Measurements from ENCODE around the gene RIMKLB. TPM values are rescaled to one million over a fixed set of nuclear protein-coding genes. Genes with fewer than 3 reads are reported as not detected.

Gene RIMKLB
- total RNA-seq, 4 donors from 2014 or later: 11.8 to 29.6 (median 14.4) TPM

GRCh38 chr12:8661751-8662150 is 36.0 kb upstream of the RIMKLB start:
- H3K4me1 ChIP-seq: peaks cover 2% of the 10 kb centered on the region
- H3K27ac ChIP-seq: peak overlapping the region; percentile 75
- no peaks in the 10 kb centered on the region for H3K36me3 ChIP-seq
- no peak for DNase-seq (ENCODE audit: low spot score in 2 of 2)
- H3K9me3 ChIP-seq: no peaks in the 10 kb centered on the region
- peak overlapping the region; percentile 36 for H3K4me3 ChIP-seq
- TF ChIP-seq, protein P1, sequence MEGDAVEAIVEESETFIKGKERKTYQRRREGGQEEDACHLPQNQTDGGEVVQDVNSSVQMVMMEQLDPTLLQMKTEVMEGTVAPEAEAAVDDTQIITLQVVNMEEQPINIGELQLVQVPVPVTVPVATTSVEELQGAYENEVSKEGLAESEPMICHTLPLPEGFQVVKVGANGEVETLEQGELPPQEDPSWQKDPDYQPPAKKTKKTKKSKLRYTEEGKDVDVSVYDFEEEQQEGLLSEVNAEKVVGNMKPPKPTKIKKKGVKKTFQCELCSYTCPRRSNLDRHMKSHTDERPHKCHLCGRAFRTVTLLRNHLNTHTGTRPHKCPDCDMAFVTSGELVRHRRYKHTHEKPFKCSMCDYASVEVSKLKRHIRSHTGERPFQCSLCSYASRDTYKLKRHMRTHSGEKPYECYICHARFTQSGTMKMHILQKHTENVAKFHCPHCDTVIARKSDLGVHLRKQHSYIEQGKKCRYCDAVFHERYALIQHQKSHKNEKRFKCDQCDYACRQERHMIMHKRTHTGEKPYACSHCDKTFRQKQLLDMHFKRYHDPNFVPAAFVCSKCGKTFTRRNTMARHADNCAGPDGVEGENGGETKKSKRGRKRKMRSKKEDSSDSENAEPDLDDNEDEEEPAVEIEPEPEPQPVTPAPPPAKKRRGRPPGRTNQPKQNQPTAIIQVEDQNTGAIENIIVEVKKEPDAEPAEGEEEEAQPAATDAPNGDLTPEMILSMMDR (IDR thresholded peaks at IDR 0.05): no peak
- no peak for TF ChIP-seq POLR2A (IDR thresholded peaks at IDR 0.05)
- TF ChIP-seq EP300 (IDR thresholded peaks at IDR 0.05): no peak
- no peak for TF ChIP-seq POLR2AphosphoS5 (IDR thresholded peaks at IDR 0.05)
- no peaks in the 10 kb centered on the region for H3K27me3 ChIP-seq
- 59% methylated on average over 3 of the region's 3 CpGs for WGBS

DNA sequence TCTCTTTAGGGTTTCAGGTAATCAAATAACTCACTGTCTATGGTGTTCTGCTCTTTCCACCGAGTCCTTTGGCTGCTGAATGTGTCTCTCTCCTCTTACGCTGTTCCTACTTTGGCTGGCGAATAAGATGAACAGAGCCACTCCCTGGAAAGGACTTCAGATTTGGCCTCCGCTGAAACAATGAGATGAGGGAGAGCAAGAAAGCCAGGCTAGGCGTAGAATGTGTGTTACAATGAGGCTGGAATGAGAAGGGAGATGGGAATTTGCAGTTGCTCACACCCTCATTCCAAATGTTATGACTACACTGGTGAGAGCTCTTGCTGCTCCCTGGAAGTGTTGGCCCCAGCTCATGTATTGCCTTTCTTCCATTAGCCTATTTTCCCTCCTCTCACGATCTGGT is 35.2 kb upstream of the RIMKLB start, which contains the start of gene MFAP5:
MFAP5 (minus strand) TSS at position 234 of the 400 bp plus-strand sequence. CDS start 722 bp downstream, outside the sequence.
- no peaks in the 10 kb centered on the region for H3K27me3 ChIP-seq
- H3K4me1 ChIP-seq: peaks cover under 1% of the 10 kb centered on the region
- peak within 1 kb of the TSS; percentile 75 for H3K27ac ChIP-seq
- DNase-seq (ENCODE audit: low spot score in 2 of 2): no peak
- peak in 2 of 3 donors; percentile 33 to 43 for TF ChIP-seq POLR2AphosphoS5 (IDR thresholded peaks at IDR 0.05)
- TF ChIP-seq POLR2A (IDR thresholded peaks at IDR 0.05): peak in 1 of 2 donors; percentile 23
- TF ChIP-seq, protein P1 (IDR thresholded peaks at IDR 0.05): no peak
- no peak for TF ChIP-seq EP300 (IDR thresholded peaks at IDR 0.05)
- peak within 1 kb of the TSS; percentile 36 for H3K4me3 ChIP-seq
- H3K9me3 ChIP-seq: no peaks in the 10 kb centered on the region
- no peaks in the 10 kb centered on the region for H3K36me3 ChIP-seq
- 55% methylated on average over 6 of the region's 6 CpGs for WGBS

DNA sequence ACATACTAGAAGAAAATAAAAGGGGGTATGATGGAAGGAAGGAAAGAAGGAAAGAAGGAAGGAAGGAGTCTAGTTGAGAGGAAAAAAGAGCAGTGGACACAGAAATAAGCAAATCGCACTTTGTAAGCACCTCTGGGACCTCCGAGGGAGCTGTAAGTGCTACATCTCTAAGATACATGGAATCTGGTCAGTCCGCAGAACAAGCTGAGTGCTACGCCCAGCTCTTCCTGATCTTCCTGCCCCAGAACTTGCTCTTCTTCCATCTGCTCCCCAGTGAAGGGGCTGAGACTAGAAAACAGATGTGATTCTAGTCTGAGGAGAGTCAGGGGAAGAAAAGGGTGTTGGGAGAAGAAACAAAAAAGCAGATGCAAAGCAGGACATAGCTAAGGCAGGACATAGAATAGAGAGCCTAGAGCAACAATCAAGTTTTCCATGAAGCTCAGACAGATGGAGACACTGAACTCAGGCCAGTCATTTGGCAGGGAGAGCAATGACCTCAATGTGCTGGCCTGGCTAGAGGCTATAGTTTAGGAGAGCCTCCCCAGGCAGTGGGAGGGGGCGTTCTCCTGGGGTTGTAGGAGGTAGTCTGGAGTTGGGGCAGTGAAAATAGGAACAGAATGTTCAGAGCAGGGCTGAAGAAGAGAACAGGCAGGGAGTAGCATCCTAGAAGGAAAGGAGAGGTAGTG is 33.4 kb upstream of the RIMKLB start:
- Histone ChIP-seq H3K27me3 (no peaks in the 10 kb centered on the region), H3K4me3 (no peak overlapping the region), H3K9me3 (no peaks in the 10 kb centered on the region), H3K4me1 (no peaks in the 10 kb centered on the region), H3K27ac (peak overlapping the region; percentile 75), H3K36me3 (no peaks in the 10 kb centered on the region)
- peak; percentile 74 to 81 for DNase-seq (ENCODE audit: low spot score in 2 of 2)
- TF ChIP-seq, protein P1 (IDR thresholded peaks at IDR 0.05): no peak
- TF ChIP-seq POLR2A (IDR thresholded peaks at IDR 0.05) (peak in 1 of 2 donors; percentile 17), EP300 (IDR thresholded peaks at IDR 0.05) (no peak), POLR2AphosphoS5 (IDR thresholded peaks at IDR 0.05) (peak in 1 of 3 donors; percentile 17)
- WGBS: 65% methylated on average over 5 of the region's 5 CpGs

DNA sequence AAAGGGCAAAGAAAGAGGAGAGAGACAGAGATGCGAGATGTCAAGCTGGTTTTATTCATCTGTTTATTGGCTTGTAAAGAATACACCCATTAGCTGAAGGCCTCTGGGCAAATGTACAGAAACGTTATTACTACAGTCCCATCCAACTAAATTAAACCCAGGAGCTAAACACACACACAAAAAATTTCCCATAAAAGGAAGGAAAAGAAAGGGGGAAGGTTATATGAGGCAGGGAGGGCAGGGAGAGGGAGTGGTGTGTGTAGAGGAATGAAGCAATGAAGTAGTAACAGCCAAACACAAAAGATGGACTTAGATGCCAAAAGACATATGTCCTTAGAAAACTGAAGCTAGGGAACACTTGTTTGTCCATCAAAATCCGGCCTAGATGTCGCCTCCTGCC is 32.0 kb upstream of the RIMKLB start:
- Histone ChIP-seq H3K27me3 (no peaks in the 10 kb centered on the region), H3K4me1 (no peaks in the 10 kb centered on the region), H3K36me3 (no peaks in the 10 kb centered on the region), H3K9me3 (no peaks in the 10 kb centered on the region), H3K4me3 (no peak overlapping the region), H3K27ac (peak overlapping the region; percentile 75)
- DNase-seq (ENCODE audit: low spot score in 2 of 2): no peak
- no peak for TF ChIP-seq POLR2AphosphoS5 (IDR thresholded peaks at IDR 0.05)
- TF ChIP-seq EP300 (IDR thresholded peaks at IDR 0.05): no peak
- no peak for TF ChIP-seq POLR2A (IDR thresholded peaks at IDR 0.05)
- TF ChIP-seq, protein P1 (IDR thresholded peaks at IDR 0.05): no peak
- WGBS: 50% methylated on average over 4 of the region's 4 CpGs

- Histone ChIP-seq H3K36me3 (no peaks in the 10 kb centered on the region), H3K4me1 (no peaks in the 10 kb centered on the region), H3K9me3 (no peaks in the 10 kb centered on the region), H3K27me3 (no peaks in the 10 kb centered on the region), H3K27ac (no peak overlapping the region), H3K4me3 (no peak overlapping the region)
- TF ChIP-seq, protein P1 (IDR thresholded peaks at IDR 0.05): no peak
- TF ChIP-seq POLR2A (IDR thresholded peaks at IDR 0.05) (no peak), POLR2AphosphoS5 (IDR thresholded peaks at IDR 0.05) (no peak), EP300 (IDR thresholded peaks at IDR 0.05) (no peak)
- no peak for DNase-seq (ENCODE audit: low spot score in 2 of 2)
- 69% methylated on average over 2 of the region's 2 CpGs for WGBS
These were observed 30.5 kb upstream of the RIMKLB start for GRCh38 chr12:8667270-8667669.
